ENCODE results near the gene S100A2.
"Not testable (repeated sequence)": the region's sequence is repeated elsewhere in the genome, so short reads cannot be mapped to it uniquely, and the experiment has no call there.

Gene S100A2

DNA sequence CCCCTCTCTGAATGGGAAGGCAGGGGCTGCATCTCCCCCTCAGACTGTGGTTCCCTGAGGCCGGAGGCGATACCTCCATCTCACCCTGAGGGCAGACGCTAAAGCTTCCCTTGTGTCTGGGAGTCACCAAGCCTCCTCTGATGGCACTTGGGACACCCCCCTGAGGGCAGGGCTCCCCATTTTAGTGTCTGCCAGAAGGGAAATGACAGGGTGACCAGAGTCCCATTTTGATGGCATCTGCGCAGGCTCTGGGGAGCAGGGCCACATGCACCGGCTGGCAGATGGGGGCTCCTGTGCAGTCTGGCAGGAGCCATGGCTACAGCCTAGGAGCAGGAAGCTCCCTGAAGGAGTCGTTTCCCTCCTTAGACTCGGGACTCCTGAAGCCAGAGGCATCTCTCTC is 1.7 kb downstream of the S100A2 start:
- no peak for DNase-seq (ENCODE audit: low read depth)

DNA sequence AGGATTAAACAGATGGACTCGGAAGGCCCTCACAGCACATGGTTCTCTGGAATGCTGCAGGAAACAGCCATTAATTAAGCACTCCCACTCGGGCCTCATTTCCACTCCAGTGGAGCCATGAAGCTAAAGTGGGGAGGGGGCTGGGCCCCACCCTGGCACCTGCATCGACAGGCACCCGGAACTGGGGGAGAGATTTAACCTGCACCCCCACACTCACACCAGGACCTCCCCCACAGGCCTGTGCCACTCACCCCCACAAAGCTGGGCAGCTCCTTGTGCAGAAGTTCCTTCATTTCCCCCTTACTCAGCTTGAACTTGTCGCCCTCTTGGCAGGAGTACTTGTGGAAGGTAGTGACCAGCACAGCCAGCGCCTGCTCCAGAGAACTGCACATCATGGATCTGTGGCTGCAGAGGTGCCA is 2.2 kb downstream of the S100A2 start:
- no peak for DNase-seq (ENCODE audit: low read depth)

DNA sequence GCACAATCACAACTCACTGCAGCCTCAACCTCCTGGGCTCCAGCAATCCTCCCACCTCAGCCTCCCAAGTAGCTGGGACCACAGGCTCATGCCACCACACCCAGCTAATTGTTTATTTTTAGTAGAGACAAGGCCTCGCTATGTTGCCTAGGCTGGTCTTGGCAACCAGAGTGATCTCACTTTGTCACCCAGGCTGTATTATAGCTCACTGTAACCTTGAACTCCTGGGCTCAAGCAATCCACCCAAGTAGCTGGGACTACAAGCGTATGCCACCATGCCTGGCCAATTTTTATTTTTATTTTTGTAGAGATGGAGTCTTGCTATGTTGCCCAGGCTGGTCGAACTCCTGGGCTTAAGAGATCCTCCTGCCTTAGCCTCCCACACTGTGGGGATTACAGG is 3.6 kb downstream of the S100A2 start:
- not testable (repeated sequence) for DNase-seq (ENCODE audit: low read depth)

DNA sequence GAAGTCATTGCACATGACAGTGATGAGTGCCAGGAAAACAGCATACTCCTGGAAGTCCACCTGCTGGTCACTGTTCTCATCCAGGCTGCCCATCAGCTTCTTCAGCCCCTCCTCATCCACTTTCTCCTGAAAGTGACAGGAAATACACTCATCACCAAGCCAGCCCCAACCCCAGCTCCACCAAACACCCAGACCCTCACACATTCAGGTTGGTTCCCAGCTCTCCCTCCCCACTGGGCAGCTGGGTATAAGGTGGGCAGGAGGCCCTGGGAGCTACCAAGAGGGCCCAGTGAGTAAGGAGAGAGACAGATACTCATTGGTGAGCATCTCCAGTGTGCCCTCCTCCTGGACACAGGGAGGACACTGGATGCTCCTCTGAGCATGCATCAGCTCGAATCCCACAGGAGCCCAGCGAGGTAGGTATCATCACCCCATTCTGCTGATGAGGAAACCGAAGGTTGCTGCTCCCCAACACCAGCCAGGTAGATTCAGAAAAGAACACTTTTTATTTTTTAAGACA is 4.1 kb downstream of the S100A2 start:
- DNase-seq (ENCODE audit: low read depth) = no peak

DNA sequence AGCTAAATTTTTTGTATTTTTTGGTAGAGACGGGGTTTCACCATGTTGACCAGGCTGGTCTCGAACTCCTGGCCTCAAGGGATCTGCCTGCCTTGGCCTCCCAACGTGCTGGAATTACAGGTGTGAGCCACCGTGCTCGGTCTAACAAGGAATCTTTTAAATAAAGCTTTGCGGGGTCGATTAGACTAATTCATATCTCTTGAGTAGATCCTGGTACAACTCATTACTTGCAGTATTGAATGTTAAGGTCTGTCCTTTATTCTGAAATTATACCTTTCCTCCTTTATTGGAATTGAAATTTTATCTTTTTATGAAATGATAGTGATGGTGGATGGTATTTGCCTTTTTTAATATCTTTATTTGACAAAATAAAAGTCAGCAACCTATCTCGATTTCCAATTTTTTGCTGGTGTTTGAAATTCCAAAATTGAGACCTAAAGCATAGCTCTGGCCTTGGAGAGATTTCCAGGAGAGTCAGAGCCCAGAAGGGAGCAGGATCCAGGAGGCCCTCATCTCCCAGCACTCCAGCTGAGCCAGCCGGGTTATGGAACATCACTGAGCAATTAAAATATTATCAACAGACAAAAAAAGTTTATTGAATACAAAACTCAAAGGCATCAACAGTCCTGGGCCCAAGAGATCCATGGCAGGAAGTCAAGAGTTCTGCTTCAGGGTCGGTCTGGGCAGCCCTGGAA is 4.7 kb downstream of the S100A2 start:
- DNase-seq (ENCODE audit: low read depth) = no peak

DNA sequence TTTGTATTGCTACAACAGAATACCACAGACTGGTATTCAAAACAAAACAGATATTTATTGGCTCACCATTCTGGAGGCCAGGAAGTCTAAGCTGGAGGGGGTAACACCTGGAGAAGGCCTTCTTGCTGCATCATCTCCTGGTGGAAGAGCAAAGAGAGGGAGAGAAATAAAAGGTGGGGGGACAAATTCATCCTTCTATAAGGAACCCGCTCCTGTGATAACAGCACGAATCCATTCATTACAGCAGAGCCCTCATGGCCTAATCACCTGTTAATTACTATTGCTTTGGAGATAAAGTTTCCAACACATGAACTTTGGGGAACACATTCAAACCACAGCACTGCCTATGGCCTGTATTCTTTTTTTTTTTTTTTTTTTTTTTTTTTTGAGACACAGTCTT is 5.4 kb downstream of the S100A2 start:
- DNase-seq (ENCODE audit: low read depth) = no peak

DNA sequence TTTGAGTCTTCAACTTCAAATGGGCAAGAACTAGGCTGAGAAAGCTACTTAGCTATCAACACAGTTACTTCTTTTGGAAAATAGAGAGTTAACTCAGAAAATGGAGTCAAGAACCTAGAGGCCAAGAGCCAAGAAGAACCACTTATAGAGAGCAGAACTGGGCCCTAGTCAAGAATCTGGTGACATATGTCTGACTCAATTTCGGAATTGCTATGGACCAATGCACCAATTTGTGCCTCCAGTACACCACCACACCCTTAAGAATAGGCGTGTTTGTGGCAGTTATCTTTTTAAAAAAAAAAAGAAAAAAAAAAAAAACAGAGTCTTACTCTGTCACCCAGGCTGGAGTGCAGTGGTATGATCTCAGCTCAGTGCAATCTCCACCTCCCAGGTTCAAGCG is 7.8 kb downstream of the S100A2 start:
- DNase-seq (ENCODE audit: low read depth) = no peak

- no peak for DNase-seq (ENCODE audit: low read depth)
Measured at GRCh38 chr1:153556348-153556747, 9.3 kb downstream of the S100A2 start.

DNA sequence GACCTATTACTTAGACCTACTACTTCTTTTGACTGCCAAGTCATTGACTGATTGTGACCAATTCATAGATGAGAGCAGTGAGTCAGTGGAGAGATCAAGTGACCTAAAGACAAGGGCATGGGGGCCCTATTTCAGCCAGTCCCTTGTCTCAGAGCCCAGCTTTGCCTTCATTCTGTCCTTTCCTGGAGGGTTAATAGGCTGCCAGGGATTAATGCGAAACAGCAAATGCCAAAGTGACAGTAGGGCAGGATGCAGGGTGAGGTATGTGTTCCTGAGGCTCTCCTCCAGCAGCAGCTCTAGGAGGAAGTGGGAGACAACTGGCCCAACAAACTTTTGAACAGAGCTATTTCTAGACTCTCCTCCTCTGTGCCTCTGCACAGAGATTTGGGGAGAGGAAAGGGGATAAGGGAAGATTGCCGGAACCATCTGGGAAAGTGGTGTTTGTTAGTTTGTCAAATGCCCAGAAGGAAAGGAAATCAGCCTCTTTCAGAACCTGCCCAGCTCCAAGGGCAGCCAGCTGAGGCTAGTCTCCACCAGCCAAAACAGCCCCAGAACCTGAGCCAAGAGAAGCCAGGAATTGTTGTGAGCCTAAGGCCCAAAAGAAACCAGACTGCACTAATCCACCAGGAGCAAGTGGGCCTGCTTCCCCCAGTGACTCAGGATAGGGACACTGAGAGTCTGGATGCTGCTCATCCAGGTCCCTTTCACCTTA is 11.7 kb downstream of the S100A2 start:
- DNase-seq (ENCODE audit: low read depth) = no peak

- no peak for DNase-seq (ENCODE audit: low read depth)
Measured at GRCh38 chr1:153553096-153553495, 12.5 kb downstream of the S100A2 start.

- DNase-seq (ENCODE audit: low read depth) = no peak
Measured at GRCh38 chr1:153552335-153552734, 13.3 kb downstream of the S100A2 start.

DNA sequence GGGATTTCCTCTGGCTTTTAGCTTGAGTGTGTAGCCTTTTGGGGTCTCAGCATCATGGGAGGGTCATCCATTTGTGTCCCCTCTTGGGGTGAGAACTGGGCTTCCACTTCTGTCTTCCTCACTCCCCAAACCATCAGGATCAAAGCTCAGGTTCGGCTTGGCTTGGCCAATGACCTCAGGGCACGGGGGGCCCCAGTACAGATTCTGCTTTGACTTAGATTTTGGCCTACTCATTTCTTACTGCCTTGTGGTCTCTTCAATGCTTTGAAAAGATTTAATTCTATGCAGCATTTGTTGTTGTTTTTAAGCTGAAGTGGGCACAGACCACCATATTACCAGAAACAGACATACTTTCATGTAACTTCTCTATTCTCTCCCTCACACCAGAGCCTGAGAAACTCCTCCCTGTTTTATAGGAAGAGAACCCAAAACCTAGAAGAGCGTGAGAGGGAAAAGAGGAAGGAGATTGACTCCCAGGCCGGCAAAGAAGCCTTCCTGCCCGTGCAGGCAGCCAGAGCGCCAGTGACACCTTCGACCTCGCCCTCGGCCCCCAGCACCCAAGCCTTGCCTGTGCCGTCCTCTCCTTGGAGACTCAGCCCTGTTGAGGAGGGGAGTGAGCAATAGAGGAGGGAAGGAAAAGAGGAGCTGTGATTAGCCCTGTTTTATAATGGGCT is 14.7 kb downstream of the S100A2 start:
- no peak for DNase-seq (ENCODE audit: low read depth)

DNA sequence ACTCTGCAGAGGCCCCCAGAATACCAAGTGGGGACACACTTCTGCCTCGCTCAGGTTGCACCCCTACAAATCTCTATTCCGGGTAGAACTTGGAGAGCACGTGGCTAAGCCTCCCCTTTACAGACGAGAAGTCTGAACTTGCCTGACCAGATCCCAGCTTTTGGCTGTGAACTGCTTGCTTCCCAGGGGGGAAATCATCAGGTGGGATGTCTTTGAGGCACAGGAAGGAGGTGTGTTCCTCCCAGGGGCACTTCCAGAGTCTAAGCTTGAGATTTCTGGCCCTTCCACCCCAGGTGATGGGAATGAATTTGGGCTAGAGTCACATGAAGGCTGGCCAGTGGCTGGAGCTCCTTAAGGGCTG is 15.3 kb downstream of the S100A2 start:
- no peak for DNase-seq (ENCODE audit: low read depth)

GRCh38 chr1:153549741-153550397 is 15.8 kb downstream of the S100A2 start:
- DNase-seq (ENCODE audit: low read depth) = no peak

GRCh38 chr1:153548722-153549688 is 16.6 kb downstream of the S100A2 start, which contains the start of gene S100A3:
Gene S100A3, minus strand, starts transcription at chr1:153549258. Its CDS starts 773 bp downstream, at chr1:153548485.
- no peak for DNase-seq (ENCODE audit: low read depth)

DNA sequence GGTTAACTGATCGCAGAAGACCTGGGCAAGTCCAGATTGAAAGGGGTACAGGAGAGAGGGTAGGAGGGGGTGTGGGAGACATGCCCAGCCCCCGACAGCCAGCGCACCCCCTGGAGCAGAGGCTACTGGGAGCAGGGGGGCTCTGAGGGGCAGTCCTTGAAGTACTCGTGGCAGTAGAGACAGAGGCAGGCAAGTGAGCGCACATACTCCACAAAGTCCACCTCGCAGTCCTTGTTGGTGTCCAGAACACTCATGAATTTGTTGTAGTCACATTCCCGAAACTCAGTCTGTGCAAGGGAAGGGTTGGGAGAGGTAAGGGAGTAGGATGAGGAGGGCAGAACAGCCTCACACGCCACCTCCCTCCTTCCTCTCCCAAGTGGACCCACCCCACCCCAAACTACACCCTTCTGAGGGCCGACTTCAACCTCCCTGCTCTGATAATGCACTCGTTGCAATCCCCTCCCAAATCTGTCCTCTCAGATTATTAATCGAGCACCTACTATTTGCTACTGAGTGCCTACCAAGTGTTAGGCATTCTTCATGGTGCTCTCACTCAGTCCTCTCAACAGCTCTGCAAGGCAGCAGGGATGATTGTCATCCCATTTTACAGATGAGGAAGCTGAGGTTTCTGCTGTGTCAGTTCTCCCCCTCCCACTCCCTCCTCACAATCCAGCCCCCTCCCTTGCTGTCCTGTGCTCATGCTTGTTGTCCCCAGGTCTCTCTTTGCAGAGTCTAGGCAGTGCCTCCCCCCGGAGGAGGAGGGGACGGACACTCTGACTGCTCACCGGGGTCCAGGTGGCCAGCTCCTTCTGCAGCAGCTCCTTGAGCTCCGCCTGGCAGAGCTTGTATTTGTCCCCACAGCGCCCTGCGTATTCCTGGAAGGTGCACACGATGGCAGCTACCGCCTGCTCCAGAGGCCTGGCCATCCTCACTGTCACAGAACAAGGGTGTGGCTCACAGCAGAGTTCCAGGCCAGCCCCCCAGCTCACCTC is 17.8 kb downstream of the S100A2 start:
- DNase-seq (ENCODE audit: low read depth) = no peak

DNA sequence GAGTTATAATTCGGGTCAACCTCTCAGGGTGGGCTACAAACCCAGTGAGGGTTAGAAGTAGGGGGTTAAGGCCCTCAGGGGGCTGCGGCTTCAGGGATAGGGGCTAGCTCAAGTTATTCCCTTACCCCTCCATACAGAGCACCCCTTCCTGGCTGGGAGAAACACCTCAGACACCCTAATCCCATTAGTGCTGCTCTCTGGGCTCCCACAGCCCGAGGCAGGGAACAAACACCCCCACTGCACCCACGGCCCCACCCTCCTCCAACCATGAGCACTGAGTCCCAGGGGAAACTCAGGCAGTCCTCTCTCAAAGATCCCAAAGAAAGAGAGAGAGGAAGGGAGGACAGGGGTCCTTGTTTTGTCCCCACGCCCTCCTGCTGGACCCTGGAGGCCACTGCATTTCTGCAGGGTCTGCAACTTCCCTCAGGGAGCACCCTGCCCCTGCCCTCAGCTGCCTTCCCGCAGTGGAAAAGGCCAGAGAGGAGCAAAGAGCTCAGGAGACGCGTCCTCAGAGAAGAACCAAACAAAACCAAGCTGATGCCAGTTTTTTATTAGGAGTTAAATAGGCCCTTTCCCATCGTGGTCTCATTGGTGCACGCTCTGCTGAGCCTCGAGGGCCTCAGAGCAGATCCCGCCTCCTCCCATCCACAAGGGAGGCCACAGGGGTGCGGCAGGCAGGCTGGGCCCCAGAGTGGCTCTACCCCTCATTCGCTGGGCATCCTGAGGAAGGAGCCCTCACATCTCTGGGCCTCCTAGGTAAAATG is 18.7 kb downstream of the S100A2 start:
- DNase-seq (ENCODE audit: low read depth) = no peak

- no peak for DNase-seq (ENCODE audit: low read depth)
Measured at GRCh38 chr1:153546371-153546770, 19.3 kb downstream of the S100A2 start.

Measured in stimulated activated CD8-positive, alpha-beta memory T cell treated with anti-CD3 and anti-CD28 coated beads, Interleukin-12 subunit alpha, Interleukin-12 subunit beta, amount 100 ng/mL, for 1 hour (primary cell).